ENCODE data around the gene TOMM40. TPM values are rescaled to one million over a fixed set of nuclear protein-coding genes. Genes with fewer than 3 reads are reported as not detected.
"Not testable (repeated sequence)": the region's sequence is repeated elsewhere in the genome, so short reads cannot be mapped to it uniquely, and the experiment has no call there.

TOMM40 gene
- 10 to 100 TPM; 27.3 to 53.4 (median 43.9) TPM for polyA plus RNA-seq (ENCODE audit: insufficient read length in 4 of 4)

DNA sequence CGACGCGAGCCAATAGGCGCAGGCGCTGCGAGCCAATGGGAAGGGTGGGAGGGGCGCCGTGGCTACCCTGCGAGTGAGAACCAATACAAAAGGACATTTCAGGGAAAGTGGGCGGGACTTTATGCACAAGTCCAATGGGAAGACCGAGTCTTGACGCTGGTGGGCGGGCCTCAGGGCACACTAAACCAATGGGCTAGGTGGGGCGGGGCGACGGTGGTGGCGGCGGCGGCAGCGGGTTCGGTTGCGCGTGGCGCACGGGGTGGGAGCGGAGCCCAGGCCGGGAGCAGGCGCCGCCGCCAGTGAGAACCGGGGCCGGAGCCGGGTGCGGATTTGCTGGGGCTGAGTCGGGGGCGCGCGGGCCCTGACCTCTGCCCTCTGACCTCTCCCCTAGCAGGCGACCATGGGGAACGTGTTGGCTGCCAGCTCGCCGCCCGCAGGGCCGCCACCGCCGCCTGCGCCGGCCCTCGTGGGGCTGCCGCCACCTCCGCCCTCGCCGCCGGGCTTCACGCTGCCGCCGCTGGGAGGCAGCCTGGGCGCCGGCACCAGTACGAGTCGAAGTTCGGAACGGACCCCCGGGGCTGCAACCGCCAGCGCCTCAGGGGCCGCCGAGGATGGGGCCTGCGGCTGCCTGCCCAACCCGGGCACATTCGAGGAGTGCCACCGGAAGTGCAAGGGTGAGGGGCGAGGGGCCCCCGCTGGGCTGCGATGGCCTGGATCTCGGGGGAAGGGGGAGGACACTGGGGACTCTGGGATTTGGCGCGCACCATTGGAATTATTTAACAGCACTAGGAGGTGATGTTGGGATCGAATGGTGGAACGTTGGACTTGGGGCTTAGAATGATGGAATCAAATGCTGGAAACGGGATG is at the start of gene TOMM40:
Gene TOMM40 (plus strand): TSS at position 239 of the 867 bp plus-strand sequence. CDS start 162 bp downstream, at position 401.
- peak in 1 of 4 donors; percentile 100 for DNase-seq (ENCODE audit: low read depth in 4 of 4, low spot score in 3 of 4)

DNA sequence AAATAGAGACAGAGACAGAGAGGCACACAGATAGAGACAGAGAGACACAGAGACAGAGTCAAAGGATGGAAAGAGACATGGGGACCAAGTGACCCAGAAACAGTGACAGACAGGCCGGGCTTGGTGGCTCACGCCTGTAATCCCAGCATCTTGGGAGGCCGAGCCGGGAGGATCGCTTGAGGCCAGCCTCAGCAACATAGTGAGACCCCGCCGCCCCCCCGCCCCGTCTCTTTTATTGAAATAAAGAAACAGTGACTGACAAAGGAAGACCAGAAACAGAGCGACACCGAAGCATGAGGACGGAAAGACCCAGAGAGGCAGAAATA is 45.8 kb upstream of the TOMM40 start:
- no peak for DNase-seq (ENCODE audit: low read depth in 4 of 4, low spot score in 3 of 4)

DNA sequence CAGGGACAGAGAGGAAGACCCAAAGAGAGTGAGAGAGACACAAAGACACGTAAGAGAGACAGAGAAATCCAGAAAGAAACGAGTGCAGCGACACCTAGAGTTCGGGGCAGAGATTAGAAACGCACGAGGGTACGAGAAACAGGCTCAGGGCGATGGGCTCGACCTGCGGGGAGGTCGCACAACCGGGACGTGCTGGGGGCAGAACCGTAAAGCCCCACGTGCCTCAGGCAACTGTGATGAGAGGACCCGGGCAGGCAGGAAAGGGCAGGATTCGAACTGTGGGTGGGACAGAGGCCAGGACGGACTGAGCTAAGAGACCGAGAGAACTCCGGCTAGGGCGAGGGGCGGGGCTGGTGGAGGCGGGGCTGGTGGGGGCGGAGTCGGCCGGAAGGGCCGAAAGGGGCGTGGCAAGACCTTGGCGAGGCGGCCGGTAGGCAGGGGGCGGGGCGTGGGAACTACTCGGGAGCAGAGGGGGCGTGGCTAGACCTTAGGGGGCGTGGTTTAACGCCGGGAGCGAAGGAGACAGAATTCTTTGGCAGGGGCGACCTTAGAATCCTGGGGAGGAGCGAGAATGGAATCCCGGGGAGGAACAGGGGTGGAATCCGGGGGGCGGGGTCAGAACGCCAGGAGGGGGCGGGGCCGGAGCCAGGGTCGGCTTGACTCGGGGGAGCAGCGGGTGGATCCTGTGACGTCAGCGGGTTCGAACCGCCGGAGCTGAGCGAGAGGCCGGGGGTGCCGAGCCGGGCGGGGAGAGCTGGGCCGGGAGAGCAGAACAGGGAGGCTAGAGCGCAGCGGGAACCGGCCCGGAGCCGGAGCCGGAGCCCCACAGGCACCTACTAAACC is 45.2 kb upstream of the TOMM40 start, which contains the start of gene NECTIN2:
Gene NECTIN2 (plus strand): TSS at position 686 of the 843 bp plus-strand sequence. CDS start 229 bp downstream, outside the sequence.
- DNase-seq (ENCODE audit: low read depth in 4 of 4, low spot score in 3 of 4), result peak; percentile 98 to 99 (median 98)

DNA sequence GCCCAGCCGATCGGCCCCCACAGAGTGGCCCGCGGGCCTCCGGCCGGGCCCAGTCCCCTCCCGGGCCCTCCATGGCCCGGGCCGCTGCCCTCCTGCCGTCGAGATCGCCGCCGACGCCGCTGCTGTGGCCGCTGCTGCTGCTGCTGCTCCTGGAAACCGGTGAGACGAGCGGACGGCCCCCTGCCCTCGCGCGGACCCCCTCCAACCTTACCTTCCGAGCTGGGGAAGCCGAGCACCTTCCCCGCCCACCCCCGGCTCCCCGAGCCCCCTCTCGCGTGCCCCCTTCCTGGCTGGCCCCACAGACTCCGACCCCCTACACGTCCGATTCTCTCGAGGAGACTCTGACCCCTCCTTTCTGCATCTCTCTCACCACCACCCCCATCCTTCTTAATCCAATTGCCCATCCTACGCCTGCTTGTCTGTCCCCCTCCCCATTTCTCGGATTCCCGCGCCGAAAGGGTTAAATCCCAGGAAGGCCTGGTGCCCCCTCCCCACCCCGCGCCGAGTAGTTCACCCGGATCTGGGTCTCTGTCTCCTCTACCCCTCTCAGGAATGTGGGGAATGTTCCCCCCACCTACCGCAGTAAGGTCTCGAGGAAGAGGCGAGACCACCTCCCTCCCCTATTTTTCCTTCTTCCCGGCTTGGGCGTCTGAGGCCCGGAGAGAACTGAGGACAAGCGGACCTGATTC is 44.5 kb upstream of the TOMM40 start:
- DNase-seq (ENCODE audit: low read depth in 4 of 4, low spot score in 3 of 4), result peak; percentile 46 to 59 (median 53)

GRCh38 chr19:44847144-44848035 is 43.7 kb upstream of the TOMM40 start:
- peak in 3 of 4 donors; percentile 46 to 57 (median 57) for DNase-seq (ENCODE audit: low read depth in 4 of 4, low spot score in 3 of 4)

DNA sequence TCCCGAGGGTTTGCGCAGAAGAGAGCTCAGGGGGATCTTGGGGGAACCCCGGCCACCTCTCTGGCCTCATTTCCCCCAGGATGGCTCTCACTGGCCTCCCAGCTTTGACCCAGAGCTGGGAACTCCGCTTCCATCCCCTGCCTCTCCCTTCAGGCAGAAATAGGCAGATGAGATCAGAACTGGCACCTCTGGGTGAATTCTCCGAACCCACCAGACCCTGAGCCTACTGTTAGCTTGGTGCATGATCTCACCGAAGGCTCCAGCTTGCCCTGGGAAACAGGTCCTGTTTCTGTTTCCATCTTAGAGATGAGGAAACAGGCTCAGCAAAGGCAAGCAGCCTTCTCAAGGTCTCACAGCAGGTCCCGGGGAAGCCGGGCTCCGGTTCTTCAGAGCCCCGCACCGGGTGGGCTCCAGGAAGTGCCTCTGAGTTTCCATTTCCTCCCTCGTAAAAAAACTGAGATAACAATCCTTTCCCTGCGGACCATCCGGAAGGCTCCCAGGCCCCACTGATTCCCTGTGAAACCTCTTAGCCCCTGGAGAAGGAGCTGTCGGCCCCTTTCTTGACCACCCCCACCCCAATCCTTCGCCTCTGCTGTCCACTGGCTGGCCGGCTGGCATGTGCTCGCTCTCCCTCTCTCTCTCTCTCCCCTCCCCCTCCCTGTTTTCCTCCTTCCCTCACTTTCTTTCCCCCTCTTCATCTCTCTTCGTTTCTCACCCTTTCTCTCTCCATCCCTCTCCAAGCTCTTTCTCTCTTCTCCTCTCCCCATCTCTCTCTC is 42.8 kb upstream of the TOMM40 start:
- peak in 3 of 4 donors; percentile 23 to 45 (median 27) for DNase-seq (ENCODE audit: low read depth in 4 of 4, low spot score in 3 of 4)

- peak in 3 of 4 donors; percentile 43 to 47 (median 44) for DNase-seq (ENCODE audit: low read depth in 4 of 4, low spot score in 3 of 4)
Observed at GRCh38 chr19:44848812-44849447, 42.1 kb upstream of the TOMM40 start.

- no peak for DNase-seq (ENCODE audit: low read depth in 4 of 4, low spot score in 3 of 4)
Observed at GRCh38 chr19:44850641-44851109, 40.4 kb upstream of the TOMM40 start.

DNA sequence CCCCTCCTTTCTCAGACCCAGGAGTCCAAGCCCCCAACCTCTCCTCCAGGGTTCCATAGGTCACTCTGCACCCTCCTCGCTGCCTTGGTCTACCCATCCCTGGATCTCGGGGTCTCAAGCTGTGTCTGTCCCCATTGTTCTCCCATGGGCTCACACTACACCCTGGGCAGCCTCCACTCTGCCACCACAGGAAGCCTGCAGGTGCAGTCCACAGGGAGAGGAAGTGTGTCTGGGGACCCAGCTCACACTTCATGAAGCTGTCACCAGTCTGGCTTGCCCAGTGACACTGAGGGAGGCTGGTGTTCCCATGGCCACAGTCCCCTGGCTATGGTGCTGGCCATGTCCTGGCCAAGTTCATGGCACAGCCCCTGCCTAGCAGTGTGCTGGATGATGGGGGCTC is 39.6 kb upstream of the TOMM40 start:
- no peak for DNase-seq (ENCODE audit: low read depth in 4 of 4, low spot score in 3 of 4)

- DNase-seq (ENCODE audit: low read depth in 4 of 4, low spot score in 3 of 4), result no peak
Observed at GRCh38 chr19:44855606-44856005, 35.4 kb upstream of the TOMM40 start.

DNA sequence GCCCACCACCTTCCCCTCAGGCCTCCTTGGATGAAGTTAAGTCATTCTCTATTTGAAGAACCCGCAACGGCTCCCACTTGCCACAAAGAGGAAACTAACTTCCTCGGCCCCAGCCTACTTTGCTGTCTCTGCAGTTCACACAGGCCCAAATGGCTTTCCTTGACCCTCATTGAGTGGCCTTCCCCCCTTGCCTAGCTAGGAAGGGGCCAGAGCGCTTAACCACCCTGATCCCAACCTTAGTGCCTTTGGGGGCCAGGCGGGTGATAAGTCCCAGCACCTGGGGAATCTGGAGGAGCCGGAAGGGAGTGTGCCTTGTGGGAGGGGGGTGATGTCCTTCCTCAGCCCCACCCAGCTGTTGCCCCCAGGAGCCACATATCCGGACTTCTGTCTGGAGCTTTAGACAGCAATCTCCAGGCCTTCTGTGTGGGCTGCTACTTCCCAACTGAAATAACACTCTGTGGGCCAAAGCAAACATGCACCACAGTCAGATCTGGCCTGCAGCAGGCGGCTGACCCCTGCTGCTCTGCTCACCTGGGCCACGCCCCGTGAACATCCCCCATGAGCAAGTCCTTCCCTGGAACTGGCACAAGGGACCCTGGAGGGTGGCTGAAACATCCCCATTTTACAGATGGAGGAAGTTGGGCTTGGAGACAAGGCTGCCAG is 34.5 kb upstream of the TOMM40 start:
- no peak for DNase-seq (ENCODE audit: low read depth in 4 of 4, low spot score in 3 of 4)

DNA sequence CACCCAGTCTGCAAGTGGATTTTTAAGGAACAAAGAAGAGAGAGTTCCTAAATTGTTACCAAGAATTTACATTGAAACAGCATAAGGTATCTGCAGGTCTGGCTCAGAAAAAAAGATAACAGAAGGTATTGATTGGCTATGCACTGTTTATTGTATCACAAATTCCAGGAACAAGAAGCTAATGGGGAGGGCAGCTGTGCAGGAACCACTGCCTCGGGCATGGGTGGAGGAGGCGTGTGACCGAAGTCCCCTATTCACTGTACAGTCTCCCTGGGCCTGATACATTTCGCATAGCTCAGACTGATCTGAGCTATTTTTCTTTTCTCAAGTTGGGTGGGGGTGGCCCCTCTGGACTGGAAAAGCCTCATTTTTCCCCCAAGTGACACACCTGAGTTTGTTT is 33.2 kb upstream of the TOMM40 start:
- no peak for DNase-seq (ENCODE audit: low read depth in 4 of 4, low spot score in 3 of 4)

DNA sequence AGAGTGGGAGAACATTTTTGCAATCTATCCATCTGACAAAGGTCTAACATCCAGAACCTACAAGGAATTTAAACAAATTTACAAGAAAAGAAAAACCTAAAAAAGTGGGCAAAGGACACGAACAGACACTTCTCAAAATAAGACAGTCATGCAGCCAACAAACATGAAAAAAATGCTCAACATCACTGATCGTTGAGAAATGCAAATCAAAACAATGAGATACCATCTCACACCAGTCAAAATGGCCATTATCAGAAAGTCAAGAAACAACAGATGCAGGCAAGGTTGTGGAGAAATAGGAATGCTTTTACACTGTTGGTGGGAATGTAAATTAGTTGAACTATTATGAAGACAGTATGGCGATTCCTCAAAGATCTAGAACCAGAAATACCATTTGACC is 29.5 kb upstream of the TOMM40 start:
- not testable (repeated sequence) for DNase-seq (ENCODE audit: low read depth in 4 of 4, low spot score in 3 of 4)

GRCh38 chr19:44863990-44864389 is 27.1 kb upstream of the TOMM40 start:
- no peak for DNase-seq (ENCODE audit: low read depth in 4 of 4, low spot score in 3 of 4)

GRCh38 chr19:44865196-44865767 is 25.8 kb upstream of the TOMM40 start:
- DNase-seq (ENCODE audit: low read depth in 4 of 4, low spot score in 3 of 4), result no peak

GRCh38 chr19:44866664-44867063 is 24.4 kb upstream of the TOMM40 start:
- DNase-seq (ENCODE audit: low read depth in 4 of 4, low spot score in 3 of 4), result no peak

- no peak for DNase-seq (ENCODE audit: low read depth in 4 of 4, low spot score in 3 of 4)
Observed at GRCh38 chr19:44867578-44867977, 23.5 kb upstream of the TOMM40 start.

All from left renal pelvis (tissue), 4 donors.